Measurements from ENCODE around the gene PTPMT1. TPM values are rescaled to one million over a fixed set of nuclear protein-coding genes. Genes with fewer than 3 reads are reported as not detected.

PTPMT1 gene
- polyA plus RNA-seq, 3 donors = 39.2 to 87.8 (median 83.3) TPM

GRCh38 chr11:47523490-47524225, 41.7 kb upstream of the PTPMT1 start:
- H3K27ac Mint-ChIP-seq = peak overlapping the region; percentile 76 to 95 (median 89)

More at GRCh38 chr11:47523490-47524225, 41.7 kb upstream of the PTPMT1 start:
- WGBS (ENCODE audit: insufficient coverage) = 5% methylated on average over 2 of the region's 3 CpGs
- Mint-ChIP-seq H3K9me3 (no peaks in the 10 kb centered on the region), H3K4me1 (peaks cover 47% of the 10 kb centered on the region), H3K4me3 (peak overlapping the region; percentile 2 to 61), H3K36me3 (peaks cover 27 to 37% of the 10 kb centered on the region in 2 donors), H3K27me3 (ENCODE audit: low read depth in 3 of 3) (peaks cover 0 to 3% (median 0%) of the 10 kb centered on the region in 3 donors)
- H3K36me3 ChIP-seq (replicated peaks in 1 of 2; ENCODE audit: control insufficient read depth in 1 of 2, insufficient read depth in 2 of 2, low read length in 2 of 2) = peaks cover 8 to 9% of the 10 kb centered on the region in 2 donors
- H3K4me2 ChIP-seq (replicated peaks; ENCODE audit: extremely low read depth, low read length, poor library complexity, severe bottlenecking) = peak overlapping the region; percentile 37
- peak overlapping the region; percentile 17 for H3K9ac ChIP-seq (ENCODE audit: insufficient read depth, low read length, poor library complexity, severe bottlenecking)
- H3K27ac ChIP-seq (ENCODE audit: low read depth in 1 of 2, low read length in 2 of 2) = peak overlapping the region; percentile 62 to 80
- H3K27me3 ChIP-seq (ENCODE audit: control insufficient read depth in 2 of 2, insufficient read depth in 2 of 2, low read length in 2 of 2) = no peaks in the 10 kb centered on the region
- TF ChIP-seq CTCF (IDR thresholded peaks at IDR 0.05) = no peak
- intact Hi-C loops (cut with micrococcal nuclease) = no loop called here
- H3K79me2 ChIP-seq (ENCODE audit: insufficient read depth, low read length) = peaks cover 100% of the 10 kb centered on the region
- no peaks in the 10 kb centered on the region for H3K9me3 ChIP-seq (replicated peaks in 1 of 2; ENCODE audit: control insufficient read depth in 1 of 2, insufficient read depth in 1 of 2, low read length in 2 of 2)
- H3K4me1 ChIP-seq (ENCODE audit: control insufficient read depth in 1 of 2, insufficient read depth in 2 of 2, low read length in 2 of 2) = peaks cover 29 to 31% of the 10 kb centered on the region in 2 donors
- H4K20me1 ChIP-seq (ENCODE audit: insufficient read depth, low read length) = peaks cover 99% of the 10 kb centered on the region
- H2AFZ ChIP-seq (ENCODE audit: insufficient read depth, low read depth, low read length, poor library complexity, severe bottlenecking) = no peak overlapping the region
- H3K4me3 ChIP-seq (replicated peaks in 1 of 3; ENCODE audit: low read depth in 2 of 3, low read length in 3 of 3) = peak overlapping the region in 1 of 3 experiments; percentile 34
- DNase-seq = peak; percentile 53 to 75 (median 67)

All from CD14-positive monocyte (primary cell).